Measurements from ENCODE around the gene NEK6. TPM values are rescaled to one million over a fixed set of nuclear protein-coding genes. Genes with fewer than 3 reads are reported as not detected.

NEK6 gene
- total RNA-seq, 2 donors from 2014 or later = 15.5 to 23.6 TPM

DNA sequence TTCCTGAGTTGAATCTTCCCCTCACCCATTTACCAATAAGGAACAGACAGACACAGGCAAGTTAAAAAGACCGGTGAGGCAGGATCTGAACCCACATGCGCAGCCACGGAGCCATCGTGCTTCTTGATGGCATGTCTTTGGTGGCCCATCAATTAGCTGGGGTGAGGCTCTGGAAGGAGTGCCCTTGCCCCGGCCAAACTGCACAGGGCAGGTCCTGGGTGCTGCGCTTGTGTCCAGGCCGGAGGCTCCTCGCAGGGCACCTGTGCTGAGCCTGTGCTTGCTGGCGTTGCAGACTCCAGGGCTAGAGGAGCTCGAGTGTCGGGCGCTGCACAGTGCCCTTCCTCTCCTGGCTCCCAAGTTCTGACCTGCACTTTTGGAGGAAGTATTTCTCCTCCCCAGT is 91.1 kb downstream of the NEK6 start:
- H3K4me1 ChIP-seq = no peaks in the 10 kb centered on the region
- H3K4me3 ChIP-seq = no peak overlapping the region
- no peak for TF ChIP-seq CTCF (IDR thresholded peaks at IDR 0.05)
- TF ChIP-seq POLR2A (IDR thresholded peaks at IDR 0.05) = no peak
- ATAC-seq = no peak
- no peaks in the 10 kb centered on the region for H3K9me3 ChIP-seq
- no peak for DNase-seq
- 87 to 90% methylated on average over 7 to 12 of the region's 12 CpGs for WGBS, 2 donors
- intact Hi-C loops (cut with DNase I) = no loop called here
- H3K36me3 ChIP-seq (replicated peaks in 1 of 2; ENCODE audit: insufficient read depth in 1 of 2, low read depth in 2 of 2) = peaks cover 19 to 38% of the 10 kb centered on the region in 2 donors
- H3K27ac ChIP-seq = no peak overlapping the region
- no peaks in the 10 kb centered on the region for H3K27me3 ChIP-seq

GRCh38 chr9:124349267-124349666 is 91.5 kb downstream of the NEK6 start:
- 91 to 95% methylated on average over 8 of the region's 8 CpGs for WGBS, 2 donors
- Histone ChIP-seq H3K4me1 (no peaks in the 10 kb centered on the region), H3K9me3 (no peaks in the 10 kb centered on the region), H3K27ac (no peak overlapping the region), H3K4me3 (no peak overlapping the region), H3K27me3 (no peaks in the 10 kb centered on the region), H3K36me3 (replicated peaks in 1 of 2; ENCODE audit: insufficient read depth in 1 of 2, low read depth in 2 of 2) (peaks cover 19 to 38% of the 10 kb centered on the region in 2 donors)
- no peak for DNase-seq
- ATAC-seq = no peak
- TF ChIP-seq POLR2A (IDR thresholded peaks at IDR 0.05) = no peak
- intact Hi-C loops (cut with DNase I) = no loop called here

DNA sequence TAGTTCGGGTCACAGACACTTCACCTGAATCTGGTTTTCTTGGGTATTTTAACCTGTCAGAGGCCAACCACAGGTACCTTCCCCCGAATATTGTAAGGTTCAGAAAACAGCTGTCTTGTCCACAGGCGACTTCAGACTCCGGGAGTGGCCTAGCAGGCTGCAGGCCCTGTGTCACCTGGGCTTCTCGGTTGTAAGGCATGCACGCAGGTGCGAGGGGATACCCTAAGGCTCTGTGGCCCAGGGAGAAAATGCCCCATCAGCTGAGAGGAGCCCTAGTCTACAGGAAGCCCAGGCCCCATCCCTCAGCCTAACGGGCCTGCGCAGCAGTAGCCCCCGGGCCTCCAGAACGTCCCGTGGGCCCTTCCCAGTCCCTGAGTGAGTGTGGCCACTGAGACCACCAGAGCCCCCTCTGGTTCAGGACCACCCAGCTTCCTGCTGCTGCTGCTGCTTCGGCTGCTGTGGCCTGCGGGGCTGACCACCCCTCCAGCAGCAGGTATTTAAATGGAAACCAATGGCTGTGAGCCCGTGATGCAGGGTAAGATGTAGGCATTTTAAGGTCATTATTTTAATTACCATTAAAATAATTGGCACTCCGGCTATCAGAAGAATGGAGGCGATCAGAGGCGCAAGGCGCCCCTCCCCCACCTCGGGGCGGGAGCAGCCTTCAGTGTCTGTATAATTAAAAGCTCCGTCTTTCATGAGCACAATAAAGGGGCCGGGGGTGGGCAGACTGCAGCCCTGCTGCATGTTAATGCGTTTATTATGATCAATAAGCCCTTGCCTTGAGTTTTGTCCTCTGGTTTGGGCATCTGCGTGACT is 92.1 kb downstream of the NEK6 start:
- H3K36me3 ChIP-seq (replicated peaks in 1 of 2; ENCODE audit: insufficient read depth in 1 of 2, low read depth in 2 of 2) = peaks cover 19 to 38% of the 10 kb centered on the region in 2 donors
- H3K4me1 ChIP-seq = no peaks in the 10 kb centered on the region
- intact Hi-C loops (cut with DNase I) = no loop called here
- no peaks in the 10 kb centered on the region for H3K9me3 ChIP-seq
- 89 to 90% methylated on average over 20 to 25 of the region's 25 CpGs for WGBS, 2 donors
- TF ChIP-seq CTCF (IDR thresholded peaks at IDR 0.05) (no peak), POLR2A (IDR thresholded peaks at IDR 0.05) (no peak)
- no peak overlapping the region for H3K27ac ChIP-seq
- DNase-seq (no peak), ATAC-seq (no peak)
- H3K27me3 ChIP-seq = no peaks in the 10 kb centered on the region
- H3K4me3 ChIP-seq = no peak overlapping the region

DNA sequence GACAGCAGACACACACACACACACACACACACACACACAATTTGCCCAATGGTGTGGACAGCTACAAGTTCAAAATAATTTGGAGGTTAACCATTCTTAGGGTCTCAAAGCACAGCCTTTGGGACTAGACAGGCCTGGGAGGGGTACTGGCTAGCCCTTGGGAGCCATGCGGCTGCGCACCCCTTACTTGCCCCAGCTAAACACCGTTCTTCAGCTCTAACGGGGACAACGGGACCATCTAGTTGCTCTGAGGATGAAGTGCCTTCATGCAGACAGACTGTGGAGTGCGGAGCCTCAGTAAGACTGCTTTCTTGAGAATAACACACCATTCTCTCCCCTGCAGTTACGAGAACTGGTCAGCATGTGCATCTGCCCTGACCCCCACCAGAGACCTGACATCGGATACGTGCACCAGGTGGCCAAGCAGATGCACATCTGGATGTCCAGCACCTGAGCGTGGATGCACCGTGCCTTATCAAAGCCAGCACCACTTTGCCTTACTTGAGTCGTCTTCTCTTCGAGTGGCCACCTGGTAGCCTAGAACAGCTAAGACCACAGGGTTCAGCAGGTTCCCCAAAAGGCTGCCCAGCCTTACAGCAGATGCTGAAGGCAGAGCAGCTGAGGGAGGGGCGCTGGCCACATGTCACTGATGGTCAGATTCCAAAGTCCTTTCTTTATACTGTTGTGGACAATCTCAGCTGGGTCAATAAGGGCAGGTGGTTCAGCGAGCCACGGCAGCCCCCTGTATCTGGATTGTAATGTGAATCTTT is 92.9 kb downstream of the NEK6 start:
- no peak for TF ChIP-seq CTCF (IDR thresholded peaks at IDR 0.05)
- Histone ChIP-seq H3K36me3 (replicated peaks in 1 of 2; ENCODE audit: insufficient read depth in 1 of 2, low read depth in 2 of 2) (peaks cover 18 to 37% of the 10 kb centered on the region in 2 donors), H3K4me1 (no peaks in the 10 kb centered on the region), H3K9me3 (no peaks in the 10 kb centered on the region), H3K27me3 (no peaks in the 10 kb centered on the region), H3K4me3 (no peak overlapping the region), H3K27ac (no peak overlapping the region)
- intact Hi-C loops (cut with DNase I) = no loop called here
- 87 to 95% methylated on average over 12 to 16 of the region's 16 CpGs for WGBS, 2 donors
- DNase-seq = no peak
- ATAC-seq = no peak

GRCh38 chr9:124351672-124352468 is 94.1 kb downstream of the NEK6 start:
- Histone ChIP-seq H3K27ac (no peak overlapping the region), H3K27me3 (no peaks in the 10 kb centered on the region), H3K36me3 (replicated peaks in 1 of 2; ENCODE audit: insufficient read depth in 1 of 2, low read depth in 2 of 2) (peaks cover 14 to 37% of the 10 kb centered on the region in 2 donors), H3K9me3 (no peaks in the 10 kb centered on the region), H3K4me1 (no peaks in the 10 kb centered on the region), H3K4me3 (no peak overlapping the region)
- TF ChIP-seq CTCF (IDR thresholded peaks at IDR 0.05) (no peak), POLR2A (IDR thresholded peaks at IDR 0.05) (no peak)
- 89 to 90% methylated on average over 14 to 15 of the region's 15 CpGs for WGBS, 2 donors
- intact Hi-C loops (cut with DNase I) = no loop called here
- DNase-seq (no peak), ATAC-seq (no peak)

All from body of pancreas (tissue), 4 donors.